Skeletal muscle satellite cell (primary cell): ENCODE measurements around the gene NOXO1.
"Not testable (repeated sequence)": the region's sequence is repeated elsewhere in the genome, so short reads cannot be mapped to it uniquely, and the experiment has no call there.

ENCODE experiments used
- H3K27me3 ChIP-seq: 2 replicates; pipeline ENCODE4 v1.7.0; 2013; ENCODE audit warnings: low read length; ENCODE audit not compliant: control insufficient read depth, insufficient read depth
- H3K36me3 ChIP-seq: 2 replicates; pipeline ENCODE4 v1.7.0; 2013; ENCODE audit warnings: mild to moderate bottlenecking, control low read depth, low read length; ENCODE audit not compliant: insufficient read depth
- H3K4me1 ChIP-seq: 2 replicates; pipeline ENCODE4 v1.7.0; 2013; ENCODE audit warnings: low read length; ENCODE audit not compliant: control insufficient read depth, insufficient read depth
- H3K4me2 ChIP-seq: 2 replicates; pipeline ENCODE4 v1.7.0; 2013; ENCODE audit warnings: mild to moderate bottlenecking, low read length
- H3K4me3 ChIP-seq: 2 replicates; pipeline ENCODE4 v1.7.0; 2013; ENCODE audit warnings: low read length
- H3K9ac ChIP-seq: 2 replicates; pipeline ENCODE4 v1.7.0; 2013; ENCODE audit warnings: mild to moderate bottlenecking, low read depth, low read length, moderate library complexity
- H3K9me3 ChIP-seq: replicated peaks from 2 replicates; pipeline ENCODE4 v1.7.0; 2013; ENCODE audit warnings: mild to moderate bottlenecking, control low read depth, low read length

Gene NOXO1

GRCh38 chr16:1961651-1962067 lies 19.6 kb downstream of the NOXO1 start:
- Histone ChIP-seq H3K27me3 (no peaks in the 10 kb centered on the region), H3K9me3 (no peaks in the 10 kb centered on the region), H3K4me2 (peak overlapping the region; percentile 87), H3K4me3 (no peak overlapping the region), H3K4me1 (peaks cover 30% of the 10 kb centered on the region), H3K9ac (no peak overlapping the region), H3K36me3 (peaks cover 35% of the 10 kb centered on the region)

- Histone ChIP-seq H3K27me3 (no peaks in the 10 kb centered on the region), H3K4me3 (peak overlapping the region; percentile 80), H3K4me2 (peak overlapping the region; percentile 84), H3K9me3 (no peaks in the 10 kb centered on the region), H3K4me1 (peaks cover 29% of the 10 kb centered on the region), H3K9ac (peak overlapping the region; percentile 89), H3K36me3 (peaks cover 34% of the 10 kb centered on the region)
These were observed 20.3 kb downstream of the NOXO1 start for GRCh38 chr16:1960665-1961630.

GRCh38 chr16:1959269-1960039 lies 21.8 kb downstream of the NOXO1 start, which contains the start of gene NDUFB10:
Gene NDUFB10, plus strand, starts transcription at chr16:1959538. Its CDS starts 87 bp downstream, at chr16:1959625.
- Histone ChIP-seq H3K9ac (peak within 1 kb of the TSS; percentile 89), H3K27me3 (no peaks in the 10 kb centered on the region), H3K36me3 (peaks cover 30% of the 10 kb centered on the region), H3K4me1 (peaks cover 24% of the 10 kb centered on the region), H3K4me3 (peak within 1 kb of the TSS; percentile 80), H3K4me2 (peak within 1 kb of the TSS; percentile 84), H3K9me3 (no peaks in the 10 kb centered on the region)

GRCh38 chr16:1958715-1959268 lies 22.5 kb downstream of the NOXO1 start:
- Histone ChIP-seq H3K4me1 (peaks cover 24% of the 10 kb centered on the region), H3K9ac (peak overlapping the region; percentile 89), H3K9me3 (no peaks in the 10 kb centered on the region), H3K4me2 (peak overlapping the region; percentile 84), H3K36me3 (peaks cover 26% of the 10 kb centered on the region), H3K4me3 (peak overlapping the region; percentile 50), H3K27me3 (no peaks in the 10 kb centered on the region)

- H3K4me3 ChIP-seq, H3K9ac ChIP-seq: not testable (repeated sequence)
These were observed 23.2 kb downstream of the NOXO1 start for GRCh38 chr16:1958143-1958491.

GRCh38 chr16:1957434-1958142 lies 23.7 kb downstream of the NOXO1 start:
- H3K4me2 ChIP-seq, H3K9ac ChIP-seq, H3K9me3 ChIP-seq, H3K4me3 ChIP-seq, H3K27me3 ChIP-seq: not testable (repeated sequence)
- H3K36me3 ChIP-seq: peaks cover 16% of the 10 kb centered on the region
- H3K4me1 ChIP-seq: peaks cover 17% of the 10 kb centered on the region

More at GRCh38 chr16:1958143-1958491, 23.2 kb downstream of the NOXO1 start:
- not testable (repeated sequence) for H3K27me3 ChIP-seq, H3K9me3 ChIP-seq, H3K4me2 ChIP-seq
- peaks cover 21% of the 10 kb centered on the region for H3K4me1 ChIP-seq
- peaks cover 22% of the 10 kb centered on the region for H3K36me3 ChIP-seq

- no peak overlapping the region for H3K4me3 ChIP-seq
- no peaks in the 10 kb centered on the region for H3K4me1 ChIP-seq
- no peaks in the 10 kb centered on the region for H3K36me3 ChIP-seq
- H3K9me3 ChIP-seq: no peaks in the 10 kb centered on the region
- no peak overlapping the region for H3K9ac ChIP-seq
- H3K4me2 ChIP-seq: no peak overlapping the region
- no peaks in the 10 kb centered on the region for H3K27me3 ChIP-seq
These were observed 27.5 kb downstream of the NOXO1 start for GRCh38 chr16:1953734-1954133.

- H3K4me1 ChIP-seq: no peaks in the 10 kb centered on the region
- no peak overlapping the region for H3K9ac ChIP-seq
- no peaks in the 10 kb centered on the region for H3K9me3 ChIP-seq
- no peak overlapping the region for H3K4me3 ChIP-seq
- no peak overlapping the region for H3K4me2 ChIP-seq
- H3K27me3 ChIP-seq: no peaks in the 10 kb centered on the region
- H3K36me3 ChIP-seq: no peaks in the 10 kb centered on the region
These were observed 30.7 kb downstream of the NOXO1 start for GRCh38 chr16:1950559-1950958.

- Histone ChIP-seq H3K27me3 (no peaks in the 10 kb centered on the region), H3K4me3 (no peak overlapping the region), H3K4me1 (no peaks in the 10 kb centered on the region), H3K36me3 (no peaks in the 10 kb centered on the region), H3K9me3 (no peaks in the 10 kb centered on the region), H3K4me2 (no peak overlapping the region), H3K9ac (no peak overlapping the region)
These were observed 31.2 kb downstream of the NOXO1 start for GRCh38 chr16:1950047-1950446.

GRCh38 chr16:1949507-1949906 lies 31.8 kb downstream of the NOXO1 start:
- H3K4me1 ChIP-seq: no peaks in the 10 kb centered on the region
- H3K27me3 ChIP-seq: no peaks in the 10 kb centered on the region
- H3K9me3 ChIP-seq: no peaks in the 10 kb centered on the region
- no peaks in the 10 kb centered on the region for H3K36me3 ChIP-seq
- no peak overlapping the region for H3K4me3 ChIP-seq
- H3K9ac ChIP-seq: no peak overlapping the region
- no peak overlapping the region for H3K4me2 ChIP-seq

GRCh38 chr16:1947369-1947670 lies 33.9 kb downstream of the NOXO1 start:
- Histone ChIP-seq H3K4me2 (no peak overlapping the region), H3K4me3 (no peak overlapping the region), H3K27me3 (no peaks in the 10 kb centered on the region), H3K36me3 (no peaks in the 10 kb centered on the region), H3K4me1 (peaks cover 13% of the 10 kb centered on the region), H3K9me3 (no peaks in the 10 kb centered on the region), H3K9ac (no peak overlapping the region)
